SIG-M5 treated with dmso at 0.1 percent for 504 hours (cell line): Measurements from ENCODE around the gene CETN1.

Experiments used
- DNase-seq: peaks from one replicate; lab custom pipeline; 2025; ENCODE audit not compliant: unreplicated experiment; lab: John Stamatoyannopoulos, UW

CETN1 gene

GRCh38 chr18:621291-622043, 41.3 kb downstream of the CETN1 start:
- no peak for DNase-seq

- no peak for DNase-seq
These were observed 42.1 kb downstream of the CETN1 start for GRCh38 chr18:622289-622688.

GRCh38 chr18:623761-624620, 43.8 kb downstream of the CETN1 start:
- DNase-seq = peak; percentile 50

GRCh38 chr18:627231-627630, 47.1 kb downstream of the CETN1 start:
- DNase-seq = no peak

- no peak for DNase-seq
These were observed 49.3 kb downstream of the CETN1 start for GRCh38 chr18:629269-630150.

- no peak for DNase-seq
These were observed 51.4 kb downstream of the CETN1 start for GRCh38 chr18:631560-631959.
